Nephron progenitor cell (in vitro differentiated cells): ENCODE measurements around the gene ZC3H8.

Experiments
- DNase-seq: peaks from one replicate; pipeline ENCODE4 v3.0.0; 2021
- H3K27ac Mint-ChIP-seq: 2 replicates; pipeline ENCODE4 v1.8.0; 2021; ENCODE audit warnings: mild to moderate bottlenecking, moderate library complexity, mixed read lengths
- H3K27me3 Mint-ChIP-seq: 2 replicates; pipeline ENCODE4 v1.8.0; 2021; ENCODE audit warnings: mild to moderate bottlenecking, low read depth, mixed read lengths; ENCODE audit not compliant: poor library complexity
- H3K36me3 Mint-ChIP-seq: 2 replicates; pipeline ENCODE4 v1.8.0; 2021; ENCODE audit warnings: low read depth, mixed read lengths
- H3K4me1 Mint-ChIP-seq: 2 replicates; pipeline ENCODE4 v1.8.0; 2021; ENCODE audit warnings: mixed read lengths
- H3K4me3 Mint-ChIP-seq: 2 replicates; pipeline ENCODE4 v1.8.0; 2021; ENCODE audit warnings: mild to moderate bottlenecking, moderate library complexity, mixed read lengths
- H3K9me3 Mint-ChIP-seq: 2 replicates; pipeline ENCODE4 v1.8.0; 2021; ENCODE audit warnings: mild to moderate bottlenecking, moderate library complexity, mixed read lengths
- CTCF ChIP-seq: fragments of 200-600 bp; sonication (generic); IDR thresholded peaks from 2 replicates; pipeline ENCODE4 v1.5.0; 2021; ENCODE audit warnings: antibody characterized with exemption

The ZC3H8 gene

GRCh38 chr2:112277596-112278220, 22.9 kb upstream of the ZC3H8 start:
- DNase-seq = no peak
- TF ChIP-seq CTCF = no peak
- H3K9me3 Mint-ChIP-seq = no peaks in the 10 kb centered on the region
- no peaks in the 10 kb centered on the region for H3K27me3 Mint-ChIP-seq
- peaks cover 50% of the 10 kb centered on the region for H3K4me1 Mint-ChIP-seq
- peak overlapping the region; percentile 91 for H3K4me3 Mint-ChIP-seq
- H3K27ac Mint-ChIP-seq = no peak overlapping the region
- H3K36me3 Mint-ChIP-seq = peaks cover 6% of the 10 kb centered on the region

GRCh38 chr2:112276954-112277353, 22.1 kb upstream of the ZC3H8 start:
- DNase-seq = no peak
- Mint-ChIP-seq H3K36me3 (peaks cover 6% of the 10 kb centered on the region), H3K27me3 (no peaks in the 10 kb centered on the region), H3K27ac (no peak overlapping the region), H3K9me3 (no peaks in the 10 kb centered on the region), H3K4me3 (peak overlapping the region; percentile 91), H3K4me1 (peaks cover 51% of the 10 kb centered on the region)
- TF ChIP-seq CTCF = no peak

GRCh38 chr2:112275887-112276773, 21.3 kb upstream of the ZC3H8 start:
- peak overlapping the region; percentile 91 for H3K4me3 Mint-ChIP-seq
- H3K4me1 Mint-ChIP-seq = peaks cover 45% of the 10 kb centered on the region
- peak overlapping the region; percentile 99 for H3K27ac Mint-ChIP-seq
- peak; percentile 77 for DNase-seq
- TF ChIP-seq CTCF = no peak
- H3K27me3 Mint-ChIP-seq = no peaks in the 10 kb centered on the region
- H3K36me3 Mint-ChIP-seq = peaks cover 6% of the 10 kb centered on the region
- H3K9me3 Mint-ChIP-seq = peaks cover under 1% of the 10 kb centered on the region

GRCh38 chr2:112275311-112275886, 20.6 kb upstream of the ZC3H8 start, which contains the start of gene ZC3H6:
Gene ZC3H6, plus strand, starts transcription at chr2:112275597. Its CDS starts 398 bp downstream, at chr2:112275995.
- Mint-ChIP-seq H3K9me3 (peaks cover 5% of the 10 kb centered on the region), H3K4me3 (peak within 1 kb of the TSS; percentile 91), H3K36me3 (peaks cover 6% of the 10 kb centered on the region), H3K27me3 (no peaks in the 10 kb centered on the region), H3K27ac (peak within 1 kb of the TSS; percentile 99), H3K4me1 (peaks cover 39% of the 10 kb centered on the region)
- peak; percentile 100 for DNase-seq
- TF ChIP-seq CTCF = no peak

- peaks cover 27% of the 10 kb centered on the region for H3K4me1 Mint-ChIP-seq
- H3K27me3 Mint-ChIP-seq = no peaks in the 10 kb centered on the region
- TF ChIP-seq CTCF = no peak
- peaks cover 8% of the 10 kb centered on the region for H3K9me3 Mint-ChIP-seq
- H3K27ac Mint-ChIP-seq = peak overlapping the region; percentile 72
- peaks cover 6% of the 10 kb centered on the region for H3K36me3 Mint-ChIP-seq
- no peak for DNase-seq
- H3K4me3 Mint-ChIP-seq = peak overlapping the region; percentile 63
These were observed 18.5 kb upstream of the ZC3H8 start for GRCh38 chr2:112273349-112273748.
